KOPT-K1 (cell line): ENCODE results near the gene ERVMER34-1.
A peak's percentile ranks its signal among the peaks of the same experiment; 100 is the strongest.

Experiments
- H3K27ac ChIP-seq: fragments of 200-600 bp; sonication (generic); 2 replicates; pipeline ENCODE4 v1.5.1; 2016; ENCODE audit warnings: antibody characterized with exemption, mild to moderate bottlenecking, low read depth, low read length; ENCODE audit not compliant: poor library complexity, severe bottlenecking
- H3K36me3 ChIP-seq: fragments of 200-600 bp; sonication (generic); 2 replicates; pipeline ENCODE4 v1.5.1; 2017; ENCODE audit warnings: antibody characterized with exemption, mild to moderate bottlenecking, low read length, moderate library complexity; ENCODE audit not compliant: insufficient read depth
- H3K9me3 ChIP-seq: fragments of 200-600 bp; sonication (generic); 2 replicates; pipeline ENCODE4 v1.5.1; 2017; ENCODE audit warnings: antibody characterized with exemption, low read length, mild to moderate bottlenecking; ENCODE audit not compliant: insufficient read depth, poor library complexity, severe bottlenecking

The ERVMER34-1 gene

GRCh38 chr4:52743444-52744019 is 7.7 kb downstream of the ERVMER34-1 start:
- H3K9me3 ChIP-seq, result no peaks in the 10 kb centered on the region
- no peaks in the 10 kb centered on the region for H3K36me3 ChIP-seq
- no peak overlapping the region for H3K27ac ChIP-seq

- no peaks in the 10 kb centered on the region for H3K9me3 ChIP-seq
- H3K27ac ChIP-seq, result no peak overlapping the region
- no peaks in the 10 kb centered on the region for H3K36me3 ChIP-seq
These were observed 21.6 kb downstream of the ERVMER34-1 start for GRCh38 chr4:52729586-52729985.

GRCh38 chr4:52728691-52729240 is 22.5 kb downstream of the ERVMER34-1 start:
- Histone ChIP-seq H3K9me3 (no peaks in the 10 kb centered on the region), H3K27ac (no peak overlapping the region), H3K36me3 (no peaks in the 10 kb centered on the region)

GRCh38 chr4:52726826-52727580 is 24.2 kb downstream of the ERVMER34-1 start:
- H3K36me3 ChIP-seq, result no peaks in the 10 kb centered on the region

GRCh38 chr4:52721968-52722815 is 29.0 kb downstream of the ERVMER34-1 start:
- H3K9me3 ChIP-seq, result no peaks in the 10 kb centered on the region
- peak overlapping the region; percentile 71 for H3K27ac ChIP-seq
- H3K36me3 ChIP-seq, result peaks cover 26% of the 10 kb centered on the region

More at GRCh38 chr4:52726826-52727580, 24.2 kb downstream of the ERVMER34-1 start:
- H3K9me3 ChIP-seq, result no peaks in the 10 kb centered on the region
- no peak overlapping the region for H3K27ac ChIP-seq

- Histone ChIP-seq H3K9me3 (no peaks in the 10 kb centered on the region), H3K27ac (no peak overlapping the region), H3K36me3 (peaks cover 65% of the 10 kb centered on the region)
These were observed 33.1 kb downstream of the ERVMER34-1 start for GRCh38 chr4:52718123-52718522.

- H3K36me3 ChIP-seq, result peaks cover 67% of the 10 kb centered on the region
- H3K9me3 ChIP-seq, result no peaks in the 10 kb centered on the region
- H3K27ac ChIP-seq, result no peak overlapping the region
These were observed 34.7 kb downstream of the ERVMER34-1 start for GRCh38 chr4:52716364-52717151.

- Histone ChIP-seq H3K27ac (no peak overlapping the region), H3K9me3 (no peaks in the 10 kb centered on the region), H3K36me3 (peaks cover 62% of the 10 kb centered on the region)
These were observed 35.3 kb downstream of the ERVMER34-1 start for GRCh38 chr4:52715914-52716313.

- H3K27ac ChIP-seq, result peak overlapping the region; percentile 23
These were observed 35.8 kb downstream of the ERVMER34-1 start for GRCh38 chr4:52715255-52715897.

GRCh38 chr4:52714597-52715254 is 36.5 kb downstream of the ERVMER34-1 start:
- Histone ChIP-seq H3K27ac (peak overlapping the region; percentile 23), H3K9me3 (no peaks in the 10 kb centered on the region), H3K36me3 (peaks cover 50% of the 10 kb centered on the region)

More at GRCh38 chr4:52715255-52715897, 35.8 kb downstream of the ERVMER34-1 start:
- H3K9me3 ChIP-seq, result no peaks in the 10 kb centered on the region
- H3K36me3 ChIP-seq, result peaks cover 57% of the 10 kb centered on the region

GRCh38 chr4:52713456-52713937 is 37.7 kb downstream of the ERVMER34-1 start:
- H3K9me3 ChIP-seq, result no peaks in the 10 kb centered on the region
- H3K27ac ChIP-seq, result peak overlapping the region; percentile 84
- peaks cover 46% of the 10 kb centered on the region for H3K36me3 ChIP-seq

- Histone ChIP-seq H3K9me3 (no peaks in the 10 kb centered on the region), H3K36me3 (peaks cover 43% of the 10 kb centered on the region), H3K27ac (peak overlapping the region; percentile 84)
These were observed 38.7 kb downstream of the ERVMER34-1 start for GRCh38 chr4:52712251-52713130.

GRCh38 chr4:52711834-52712250 is 39.4 kb downstream of the ERVMER34-1 start:
- Histone ChIP-seq H3K36me3 (peaks cover 39% of the 10 kb centered on the region), H3K9me3 (no peaks in the 10 kb centered on the region), H3K27ac (no peak overlapping the region)
